ENCODE measurements around the gene RPL18.

The RPL18 gene

GRCh38 chr19:48596237-48596636 is 22.7 kb downstream of the RPL18 start:
- Histone ChIP-seq H3K27ac (ENCODE audit: low read depth, low read length) (no peak overlapping the region), H3K4ac (ENCODE audit: low read depth, low read length) (no peak overlapping the region), H3K4me2 (ENCODE audit: low read length) (no peak overlapping the region), H3K23ac (ENCODE audit: low read length) (no peak overlapping the region), H3K56ac (ENCODE audit: low read length) (no peak overlapping the region), H3K79me2 (ENCODE audit: control insufficient read depth, insufficient read depth, low read length) (no peaks in the 10 kb centered on the region), H3K79me1 (ENCODE audit: low read length) (no peaks in the 10 kb centered on the region), H2BK120ac (ENCODE audit: low read depth, low read length) (no peak overlapping the region), H3K27me3 (ENCODE audit: insufficient read depth, low read length, poor library complexity) (no peaks in the 10 kb centered on the region), H3K36me3 (ENCODE audit: control insufficient read depth, insufficient read depth, low read length) (no peaks in the 10 kb centered on the region), H4K8ac (ENCODE audit: low read depth, low read length) (no peak overlapping the region), H2AK5ac (ENCODE audit: low read length) (no peak overlapping the region), H2BK15ac (replicated peaks; ENCODE audit: low read depth) (no peak overlapping the region), H3K18ac (ENCODE audit: low read length) (no peak overlapping the region), H2BK5ac (ENCODE audit: low read length) (no peak overlapping the region), H4K5ac (ENCODE audit: low read length) (no peak overlapping the region), H3K4me1 (ENCODE audit: control insufficient read depth, low read depth, low read length) (no peaks in the 10 kb centered on the region), H3K4me3 (ENCODE audit: low read length) (no peak overlapping the region), H3K9ac (ENCODE audit: low read length) (no peak overlapping the region)
- DNase-seq = no peak
- WGBS (ENCODE audit: extremely low coverage, insufficient coverage, low lambda C conversion rate) = no CpG with 5 or more reads among the region's 4 CpGs

GRCh38 chr19:48595833-48596232 is 23.1 kb downstream of the RPL18 start:
- Histone ChIP-seq H4K8ac (ENCODE audit: low read depth, low read length) (no peak overlapping the region), H2AK5ac (ENCODE audit: low read length) (no peak overlapping the region), H3K9ac (ENCODE audit: low read length) (no peak overlapping the region), H2BK15ac (replicated peaks; ENCODE audit: low read depth) (no peak overlapping the region), H3K4ac (ENCODE audit: low read depth, low read length) (no peak overlapping the region), H3K79me2 (ENCODE audit: control insufficient read depth, insufficient read depth, low read length) (no peaks in the 10 kb centered on the region), H3K18ac (ENCODE audit: low read length) (no peak overlapping the region), H4K5ac (ENCODE audit: low read length) (no peak overlapping the region), H3K23ac (ENCODE audit: low read length) (no peak overlapping the region), H3K4me2 (ENCODE audit: low read length) (no peak overlapping the region), H3K79me1 (ENCODE audit: low read length) (no peaks in the 10 kb centered on the region), H3K4me1 (ENCODE audit: control insufficient read depth, low read depth, low read length) (no peaks in the 10 kb centered on the region), H2BK5ac (ENCODE audit: low read length) (no peak overlapping the region), H3K36me3 (ENCODE audit: control insufficient read depth, insufficient read depth, low read length) (no peaks in the 10 kb centered on the region), H2BK120ac (ENCODE audit: low read depth, low read length) (no peak overlapping the region), H3K4me3 (ENCODE audit: low read length) (no peak overlapping the region), H3K56ac (ENCODE audit: low read length) (no peak overlapping the region), H3K27me3 (ENCODE audit: insufficient read depth, low read length, poor library complexity) (no peaks in the 10 kb centered on the region), H3K27ac (ENCODE audit: low read depth, low read length) (no peak overlapping the region)
- WGBS (ENCODE audit: extremely low coverage, insufficient coverage, low lambda C conversion rate) = no CpG with 5 or more reads among the region's 6 CpGs
- no peak for DNase-seq

- Histone ChIP-seq H3K4ac (ENCODE audit: low read depth, low read length) (no peak overlapping the region), H3K79me2 (ENCODE audit: control insufficient read depth, insufficient read depth, low read length) (no peaks in the 10 kb centered on the region), H3K18ac (ENCODE audit: low read length) (no peak overlapping the region), H3K27me3 (ENCODE audit: insufficient read depth, low read length, poor library complexity) (no peaks in the 10 kb centered on the region), H3K23ac (ENCODE audit: low read length) (no peak overlapping the region), H3K79me1 (ENCODE audit: low read length) (no peaks in the 10 kb centered on the region), H3K4me3 (ENCODE audit: low read length) (no peak overlapping the region), H3K27ac (ENCODE audit: low read depth, low read length) (no peak overlapping the region), H3K4me1 (ENCODE audit: control insufficient read depth, low read depth, low read length) (no peaks in the 10 kb centered on the region), H3K9ac (ENCODE audit: low read length) (no peak overlapping the region), H2AK5ac (ENCODE audit: low read length) (no peak overlapping the region), H4K8ac (ENCODE audit: low read depth, low read length) (no peak overlapping the region), H2BK120ac (ENCODE audit: low read depth, low read length) (no peak overlapping the region), H3K36me3 (ENCODE audit: control insufficient read depth, insufficient read depth, low read length) (no peaks in the 10 kb centered on the region), H4K5ac (ENCODE audit: low read length) (no peak overlapping the region), H2BK15ac (replicated peaks; ENCODE audit: low read depth) (no peak overlapping the region), H3K4me2 (ENCODE audit: low read length) (no peak overlapping the region), H2BK5ac (ENCODE audit: low read length) (no peak overlapping the region), H3K56ac (ENCODE audit: low read length) (no peak overlapping the region)
- no CpG with 5 or more reads among the region's 9 CpGs for WGBS (ENCODE audit: extremely low coverage, insufficient coverage, low lambda C conversion rate)
- DNase-seq = no peak
Observed at GRCh38 chr19:48595171-48595570, 23.8 kb downstream of the RPL18 start.

- DNase-seq = peak; percentile 73
- H3K56ac ChIP-seq (ENCODE audit: low read length) = no peak overlapping the region
Observed at GRCh38 chr19:48591021-48591420, 28.0 kb downstream of the RPL18 start.

GRCh38 chr19:48588670-48589401 is 30.1 kb downstream of the RPL18 start:
- WGBS (ENCODE audit: extremely low coverage, insufficient coverage, low lambda C conversion rate) = no CpG with 5 or more reads among the region's 36 CpGs
- H3K36me3 ChIP-seq (ENCODE audit: control insufficient read depth, insufficient read depth, low read length) = no peaks in the 10 kb centered on the region
- no peak overlapping the region for H2BK5ac ChIP-seq (ENCODE audit: low read length)
- peak overlapping the region; percentile 37 for H3K9ac ChIP-seq (ENCODE audit: low read length)
- H2BK15ac ChIP-seq (replicated peaks; ENCODE audit: low read depth) = no peak overlapping the region
- H3K79me1 ChIP-seq (ENCODE audit: low read length) = no peaks in the 10 kb centered on the region
- no peak overlapping the region for H3K4me3 ChIP-seq (ENCODE audit: low read length)
- no peaks in the 10 kb centered on the region for H3K27me3 ChIP-seq (ENCODE audit: insufficient read depth, low read length, poor library complexity)
- H3K4ac ChIP-seq (ENCODE audit: low read depth, low read length) = no peak overlapping the region
- H3K56ac ChIP-seq (ENCODE audit: low read length) = peak overlapping the region; percentile 80
- no peak overlapping the region for H3K27ac ChIP-seq (ENCODE audit: low read depth, low read length)
- no peak overlapping the region for H2BK120ac ChIP-seq (ENCODE audit: low read depth, low read length)
- peak; percentile 91 for DNase-seq
- H3K4me2 ChIP-seq (ENCODE audit: low read length) = peak overlapping the region; percentile 54
- no peaks in the 10 kb centered on the region for H3K79me2 ChIP-seq (ENCODE audit: control insufficient read depth, insufficient read depth, low read length)
- no peak overlapping the region for H4K5ac ChIP-seq (ENCODE audit: low read length)
- H2AK5ac ChIP-seq (ENCODE audit: low read length) = no peak overlapping the region
- H3K23ac ChIP-seq (ENCODE audit: low read length) = no peak overlapping the region
- H3K18ac ChIP-seq (ENCODE audit: low read length) = no peak overlapping the region
- H4K8ac ChIP-seq (ENCODE audit: low read depth, low read length) = no peak overlapping the region
- H3K4me1 ChIP-seq (ENCODE audit: control insufficient read depth, low read depth, low read length) = no peaks in the 10 kb centered on the region

More at GRCh38 chr19:48591021-48591420, 28.0 kb downstream of the RPL18 start:
- H3K79me1 ChIP-seq (ENCODE audit: low read length) = no peaks in the 10 kb centered on the region
- no peak overlapping the region for H3K4me3 ChIP-seq (ENCODE audit: low read length)
- no peak overlapping the region for H3K9ac ChIP-seq (ENCODE audit: low read length)
- H2BK120ac ChIP-seq (ENCODE audit: low read depth, low read length) = no peak overlapping the region
- no peak overlapping the region for H4K5ac ChIP-seq (ENCODE audit: low read length)
- H3K4me1 ChIP-seq (ENCODE audit: control insufficient read depth, low read depth, low read length) = no peaks in the 10 kb centered on the region
- H3K27me3 ChIP-seq (ENCODE audit: insufficient read depth, low read length, poor library complexity) = no peaks in the 10 kb centered on the region
- no peak overlapping the region for H3K4ac ChIP-seq (ENCODE audit: low read depth, low read length)
- H3K36me3 ChIP-seq (ENCODE audit: control insufficient read depth, insufficient read depth, low read length) = no peaks in the 10 kb centered on the region
- no peak overlapping the region for H3K23ac ChIP-seq (ENCODE audit: low read length)
- H3K79me2 ChIP-seq (ENCODE audit: control insufficient read depth, insufficient read depth, low read length) = no peaks in the 10 kb centered on the region
- H3K27ac ChIP-seq (ENCODE audit: low read depth, low read length) = no peak overlapping the region
- no peak overlapping the region for H3K18ac ChIP-seq (ENCODE audit: low read length)
- H4K8ac ChIP-seq (ENCODE audit: low read depth, low read length) = no peak overlapping the region
- H2AK5ac ChIP-seq (ENCODE audit: low read length) = no peak overlapping the region
- no peak overlapping the region for H2BK5ac ChIP-seq (ENCODE audit: low read length)
- H2BK15ac ChIP-seq (replicated peaks; ENCODE audit: low read depth) = no peak overlapping the region
- WGBS (ENCODE audit: extremely low coverage, insufficient coverage, low lambda C conversion rate) = no CpG with 5 or more reads among the region's 5 CpGs
- no peak overlapping the region for H3K4me2 ChIP-seq (ENCODE audit: low read length)

GRCh38 chr19:48587387-48587786 is 31.6 kb downstream of the RPL18 start:
- no peak overlapping the region for H3K18ac ChIP-seq (ENCODE audit: low read length)
- no peak overlapping the region for H3K4ac ChIP-seq (ENCODE audit: low read depth, low read length)
- H3K56ac ChIP-seq (ENCODE audit: low read length) = no peak overlapping the region
- no peaks in the 10 kb centered on the region for H3K36me3 ChIP-seq (ENCODE audit: control insufficient read depth, insufficient read depth, low read length)
- no peak overlapping the region for H3K4me3 ChIP-seq (ENCODE audit: low read length)
- no peak overlapping the region for H2BK120ac ChIP-seq (ENCODE audit: low read depth, low read length)
- no peaks in the 10 kb centered on the region for H3K4me1 ChIP-seq (ENCODE audit: control insufficient read depth, low read depth, low read length)
- no peak overlapping the region for H2BK15ac ChIP-seq (replicated peaks; ENCODE audit: low read depth)
- no peaks in the 10 kb centered on the region for H3K79me2 ChIP-seq (ENCODE audit: control insufficient read depth, insufficient read depth, low read length)
- no peak overlapping the region for H3K23ac ChIP-seq (ENCODE audit: low read length)
- no peak overlapping the region for H2AK5ac ChIP-seq (ENCODE audit: low read length)
- no peak overlapping the region for H3K27ac ChIP-seq (ENCODE audit: low read depth, low read length)
- no peak overlapping the region for H3K4me2 ChIP-seq (ENCODE audit: low read length)
- H4K5ac ChIP-seq (ENCODE audit: low read length) = no peak overlapping the region
- H3K79me1 ChIP-seq (ENCODE audit: low read length) = no peaks in the 10 kb centered on the region
- DNase-seq = no peak
- no CpG with 5 or more reads among the region's 3 CpGs for WGBS (ENCODE audit: extremely low coverage, insufficient coverage, low lambda C conversion rate)
- H4K8ac ChIP-seq (ENCODE audit: low read depth, low read length) = no peak overlapping the region
- H2BK5ac ChIP-seq (ENCODE audit: low read length) = no peak overlapping the region
- H3K27me3 ChIP-seq (ENCODE audit: insufficient read depth, low read length, poor library complexity) = no peaks in the 10 kb centered on the region
- no peak overlapping the region for H3K9ac ChIP-seq (ENCODE audit: low read length)
